DLD1 (cell line): ENCODE data around the gene NIT2.
"Not testable (repeated sequence)": the region's sequence is repeated elsewhere in the genome, so short reads cannot be mapped to it uniquely, and the experiment has no call there.

ENCODE experiments used
- in situ Hi-C: cut with HindIII; loops from 2 replicates; pipeline ENCODE4 v1.10.0; 2017; ENCODE audit warnings: low sequenced_read_pairs

Gene NIT2

DNA sequence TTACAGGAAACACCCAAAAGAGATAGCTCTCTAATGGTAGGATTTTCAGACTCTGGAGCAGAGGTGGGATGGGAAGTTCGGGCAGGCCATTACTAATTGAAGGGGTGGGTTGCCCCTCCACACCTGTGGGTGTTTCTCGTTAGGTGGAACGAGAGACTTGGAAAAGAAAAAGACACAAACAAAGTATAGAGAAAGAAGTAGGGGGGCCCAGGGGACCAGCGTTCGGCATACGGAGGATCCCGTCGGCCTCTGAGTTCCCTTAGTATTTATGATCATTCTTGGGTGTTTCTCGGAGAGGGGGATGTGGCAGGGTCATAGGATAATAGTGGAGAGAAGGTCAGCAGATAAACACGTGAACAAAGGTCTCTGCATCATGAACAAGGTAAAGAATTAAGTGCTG, 1.7 kb downstream of the NIT2 start:
- in situ Hi-C loops, result not testable (repeated sequence)

DNA sequence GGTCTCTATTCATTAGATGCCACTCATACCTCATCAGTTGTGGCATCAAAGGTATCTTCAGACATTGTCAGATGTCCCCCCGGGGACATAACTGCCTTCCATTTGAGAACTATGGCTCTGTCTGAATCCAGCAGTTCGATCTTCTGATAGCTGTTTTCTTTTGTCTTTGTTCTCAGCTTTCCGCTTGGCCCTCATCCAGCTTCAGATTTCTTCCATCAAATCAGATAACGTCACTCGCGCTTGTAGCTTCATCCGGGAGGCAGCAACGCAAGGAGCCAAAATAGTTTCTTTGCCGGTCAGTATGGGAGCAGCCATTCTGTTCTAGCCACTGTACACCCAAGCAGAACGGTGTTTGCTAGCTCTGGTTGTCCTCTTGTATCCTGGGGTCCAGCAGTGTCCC, 4.4 kb downstream of the NIT2 start:
- in situ Hi-C loops, result no loop called here

DNA sequence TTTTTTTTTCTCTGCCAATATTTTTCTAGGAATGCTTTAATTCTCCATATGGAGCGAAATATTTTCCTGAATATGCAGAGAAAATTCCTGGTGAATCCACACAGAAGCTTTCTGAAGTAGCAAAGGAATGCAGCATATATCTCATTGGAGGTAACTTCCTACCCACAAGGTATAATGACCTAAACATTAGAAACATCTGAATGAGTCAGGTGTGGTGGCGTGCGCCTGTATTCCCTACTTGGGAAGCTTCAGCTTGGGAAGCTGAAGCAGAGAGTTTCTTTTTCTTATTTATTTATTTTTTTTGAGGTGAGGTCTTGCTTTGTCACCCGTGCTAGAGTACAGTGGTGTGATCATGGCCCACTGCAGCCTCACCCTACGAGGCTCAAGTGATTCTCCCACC, 5.2 kb downstream of the NIT2 start:
- in situ Hi-C loops, result no loop called here

DNA sequence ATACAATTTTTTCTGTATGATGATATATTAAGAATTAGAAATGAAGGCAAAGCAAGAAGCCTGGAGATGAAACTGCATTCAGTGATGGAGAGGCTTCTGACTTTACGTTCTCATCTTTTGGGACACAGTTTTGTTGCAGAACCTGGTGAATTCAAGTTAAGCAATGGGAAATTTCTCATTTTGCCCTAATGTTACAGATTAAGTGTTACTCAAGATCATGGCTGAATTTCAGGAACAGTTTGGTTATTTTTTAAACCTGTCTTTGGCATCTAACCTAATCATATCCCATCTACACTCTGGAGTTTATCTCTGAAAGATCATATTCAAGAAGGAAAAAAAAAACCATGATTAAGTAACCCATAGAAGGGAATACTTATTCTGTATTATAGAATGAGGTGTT, 6.0 kb downstream of the NIT2 start:
- in situ Hi-C loops, result no loop called here

DNA sequence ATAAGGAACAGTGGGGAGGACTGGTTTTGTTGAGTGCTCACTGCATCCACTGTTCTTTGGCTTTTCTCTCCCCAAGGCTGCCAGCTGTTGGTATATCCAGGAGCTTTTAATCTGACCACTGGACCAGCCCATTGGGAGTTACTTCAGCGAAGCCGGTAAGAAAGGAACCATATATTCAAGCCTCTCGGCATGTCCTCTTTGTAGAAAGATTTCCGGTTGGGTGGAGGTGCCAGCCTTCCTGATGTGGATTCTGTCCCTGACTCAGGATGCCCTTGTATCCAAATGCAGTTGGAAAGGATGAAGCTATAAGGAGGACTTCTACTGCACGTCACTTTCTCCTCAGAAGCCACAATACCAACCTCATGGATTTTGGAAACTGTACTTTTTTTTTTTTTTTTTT, 14.2 kb downstream of the NIT2 start:
- in situ Hi-C loops, result no loop called here

DNA sequence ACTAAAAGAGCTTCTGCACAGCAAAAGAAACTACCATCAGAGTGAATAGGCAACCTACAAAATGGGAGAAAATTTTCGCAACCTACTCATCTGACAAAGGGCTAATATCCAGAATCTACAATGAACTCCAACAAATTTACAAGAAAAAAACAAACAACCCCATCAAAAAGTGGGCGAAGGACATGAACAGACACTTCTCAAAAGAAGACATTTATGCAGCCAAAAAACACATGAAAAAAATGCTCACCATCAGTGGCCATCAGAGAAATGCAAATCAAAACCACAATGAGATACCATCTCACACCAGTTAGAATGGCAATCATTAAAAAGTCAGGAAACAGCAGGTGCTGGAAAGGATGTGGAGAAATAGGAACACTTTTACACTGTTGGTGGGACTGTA, 17.2 kb downstream of the NIT2 start:
- in situ Hi-C loops, result not testable (repeated sequence)

DNA sequence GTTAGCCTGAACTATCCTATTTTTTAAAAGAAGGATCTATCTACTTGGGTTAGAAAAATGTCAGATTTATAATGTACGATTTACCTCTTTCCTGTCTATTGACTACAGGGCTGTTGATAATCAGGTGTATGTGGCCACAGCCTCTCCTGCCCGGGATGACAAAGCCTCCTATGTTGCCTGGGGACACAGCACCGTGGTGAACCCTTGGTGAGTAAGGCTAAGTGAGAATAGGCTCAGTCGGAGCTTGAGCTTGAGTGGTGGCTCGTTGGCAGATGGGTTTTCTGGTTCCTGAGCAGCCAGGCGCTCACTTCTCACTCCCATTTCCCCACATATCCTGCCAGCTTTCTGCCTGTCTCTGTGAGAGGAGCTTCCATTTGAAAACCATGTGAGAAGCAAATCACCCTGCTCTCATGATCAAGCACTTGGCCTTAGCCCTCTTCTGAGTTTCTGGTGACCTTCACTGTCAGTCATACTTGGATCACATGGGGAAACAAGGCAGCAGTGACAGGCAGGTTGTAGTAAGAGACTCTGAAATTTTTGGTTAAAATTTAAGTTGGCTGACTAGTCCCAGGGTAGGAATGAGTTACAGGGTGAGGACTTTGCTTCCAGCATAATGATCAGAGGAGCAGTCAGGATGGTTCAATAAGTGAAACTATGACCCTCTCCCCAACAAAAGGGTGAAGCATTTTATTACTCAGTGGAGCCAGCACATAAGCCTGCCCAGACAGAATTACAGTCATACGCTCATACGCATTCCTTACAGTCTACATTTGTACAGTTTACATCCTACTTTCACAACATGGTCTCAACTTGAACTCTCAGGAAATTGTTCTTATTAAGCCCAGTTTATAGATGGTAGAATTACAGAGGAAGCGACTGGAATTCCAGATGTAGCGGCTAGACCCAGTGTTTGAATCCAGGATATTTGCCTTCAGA, 18.0 kb downstream of the NIT2 start:
- in situ Hi-C loops, result no loop called here

DNA sequence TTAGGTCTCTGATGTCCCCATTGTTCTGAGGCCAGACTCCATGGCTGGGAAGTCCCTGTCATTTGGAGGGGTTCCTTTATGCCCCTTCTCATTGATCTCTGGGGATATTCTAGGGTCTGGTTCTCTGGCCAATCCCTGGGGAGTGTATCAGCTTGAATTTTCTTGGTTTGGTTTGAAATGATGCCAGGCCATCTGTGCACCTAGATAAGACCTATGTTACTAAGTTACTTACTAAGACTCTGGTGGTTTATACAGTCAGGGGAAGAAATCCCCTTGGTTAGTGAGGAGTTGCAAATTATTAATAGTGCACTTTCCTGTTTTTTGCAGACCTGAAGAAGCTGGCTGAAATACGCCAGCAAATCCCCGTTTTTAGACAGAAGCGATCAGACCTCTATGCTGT, 20.3 kb downstream of the NIT2 start:
- in situ Hi-C loops, result no loop called here

DNA sequence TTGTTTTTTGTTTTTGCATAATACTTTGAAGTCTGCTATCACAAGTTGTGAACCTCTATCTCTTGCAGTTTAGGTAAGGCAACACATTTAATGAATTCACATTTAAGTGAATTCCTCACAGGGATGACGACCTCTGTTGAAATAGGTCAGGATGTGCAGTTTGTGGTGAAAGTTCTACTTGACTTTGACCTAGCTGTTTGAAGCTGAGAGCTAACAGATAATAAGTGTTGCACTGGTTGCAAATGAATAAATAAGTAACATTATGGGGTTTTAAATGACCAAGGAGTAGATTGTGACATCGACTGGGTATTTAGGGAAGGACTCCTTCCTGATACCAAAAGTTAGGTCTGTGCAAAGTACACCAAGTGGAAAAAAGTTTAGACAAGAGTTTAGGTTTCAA, 23.9 kb downstream of the NIT2 start:
- in situ Hi-C loops, result no loop called here

DNA sequence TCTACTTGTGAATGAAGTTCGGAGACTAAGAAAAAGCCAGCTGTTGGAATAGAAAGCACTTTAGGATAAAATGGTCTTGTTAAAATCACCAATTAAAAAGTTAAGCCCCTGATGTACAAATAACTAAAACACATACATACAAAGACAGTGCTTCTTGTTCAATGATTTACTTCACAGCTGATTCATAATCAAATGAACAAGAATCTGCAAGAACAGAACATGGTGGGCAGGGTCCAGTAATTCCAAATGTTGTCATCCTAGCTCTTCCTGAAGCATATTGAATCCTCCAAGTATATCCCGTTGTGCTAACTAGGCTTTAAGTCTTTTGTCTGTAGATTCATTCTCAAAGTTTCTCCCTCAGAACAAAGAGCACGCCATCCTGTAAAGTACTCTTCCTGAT, 24.5 kb downstream of the NIT2 start:
- in situ Hi-C loops, result no loop called here

DNA sequence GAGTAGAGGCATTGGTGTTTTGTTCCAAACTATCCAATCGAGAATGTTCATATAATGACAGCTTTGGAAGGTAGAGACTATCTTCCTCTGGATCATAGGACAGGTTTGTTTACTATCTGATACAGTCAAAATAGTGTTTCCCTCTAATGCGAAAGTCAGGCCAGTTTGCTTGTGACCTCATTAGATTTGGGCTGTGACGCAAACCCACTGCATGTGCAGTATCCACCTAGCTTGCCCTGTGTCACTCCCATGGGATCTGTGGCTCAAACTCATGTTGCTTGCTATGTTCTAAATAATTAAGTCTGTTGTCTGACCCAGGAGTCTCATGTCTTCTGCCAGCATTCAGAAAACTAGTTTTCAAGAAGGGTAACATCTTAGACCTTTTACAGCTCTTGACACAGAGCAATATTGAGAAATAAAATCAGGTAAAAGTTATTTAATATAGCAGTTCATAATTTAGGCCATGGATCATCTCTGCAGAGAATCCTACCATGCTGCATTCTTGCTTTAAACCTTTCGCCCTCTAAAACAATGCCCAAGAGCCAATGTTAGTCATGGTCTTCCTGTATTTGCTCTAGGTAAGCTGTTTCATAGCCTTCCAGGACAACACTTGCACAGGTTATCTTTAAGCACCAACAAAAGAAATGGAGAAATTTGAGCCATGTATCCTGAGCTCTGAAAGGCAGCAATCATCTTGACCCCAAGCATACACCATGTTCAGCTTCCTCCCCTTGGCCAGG, 26.4 kb downstream of the NIT2 start:
- in situ Hi-C loops, result no loop called here

DNA sequence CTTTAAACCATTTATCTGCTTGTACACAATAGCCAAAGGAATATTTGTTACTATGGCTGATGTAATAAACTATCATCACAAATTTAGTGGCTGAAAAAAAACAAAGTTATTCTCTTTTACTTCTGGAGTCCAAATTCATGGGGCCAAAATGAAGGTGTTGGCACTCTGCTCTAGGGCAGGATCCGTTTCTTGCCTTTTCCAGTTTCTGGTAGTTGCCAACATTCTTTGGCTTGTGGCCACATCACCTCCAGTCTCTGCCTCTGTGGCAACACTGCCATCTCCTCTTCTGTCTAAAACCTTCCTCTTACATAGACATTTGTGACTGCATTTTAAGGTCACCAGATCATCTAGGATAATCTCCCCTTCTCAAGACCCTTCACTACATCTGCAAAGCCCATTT, 27.3 kb downstream of the NIT2 start:
- in situ Hi-C loops, result no loop called here

DNA sequence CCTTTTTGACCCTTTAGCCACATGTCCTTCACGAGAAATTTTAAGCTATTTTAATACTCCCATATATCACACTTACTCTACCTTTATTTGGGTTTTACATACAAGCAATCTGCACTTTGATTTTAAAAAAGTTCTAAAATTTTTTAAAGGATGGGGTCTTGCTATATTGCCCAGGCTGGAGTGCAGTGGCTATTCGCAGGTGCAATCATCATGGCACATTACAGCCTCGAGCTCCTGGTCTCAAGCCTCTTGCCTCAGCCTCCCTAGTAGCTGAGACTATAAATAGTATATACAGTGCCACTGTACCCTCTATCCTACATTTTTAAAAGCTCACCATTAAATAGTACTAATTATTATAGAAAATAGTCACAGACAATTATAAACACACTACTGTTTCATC, 29.9 kb downstream of the NIT2 start:
- in situ Hi-C loops, result no loop called here

DNA sequence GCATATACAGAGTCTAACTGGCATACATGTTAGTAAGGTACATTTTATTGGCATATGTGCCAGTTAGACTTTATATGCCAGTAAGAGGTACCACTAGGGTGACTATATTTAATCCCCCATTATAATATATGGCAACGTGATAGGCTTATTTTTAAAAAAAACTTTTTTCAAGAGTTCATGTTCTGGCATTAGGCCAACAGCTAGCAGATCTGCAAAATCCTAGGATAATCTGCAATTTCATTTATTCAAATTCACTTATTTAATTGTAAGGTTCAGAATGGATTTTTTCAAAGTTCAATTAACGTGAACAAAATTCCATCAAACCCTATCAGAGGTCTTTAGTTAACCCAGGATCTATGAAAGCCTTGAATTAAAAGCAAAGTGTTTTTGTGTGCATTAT, 31.9 kb downstream of the NIT2 start:
- in situ Hi-C loops, result no loop called here

DNA sequence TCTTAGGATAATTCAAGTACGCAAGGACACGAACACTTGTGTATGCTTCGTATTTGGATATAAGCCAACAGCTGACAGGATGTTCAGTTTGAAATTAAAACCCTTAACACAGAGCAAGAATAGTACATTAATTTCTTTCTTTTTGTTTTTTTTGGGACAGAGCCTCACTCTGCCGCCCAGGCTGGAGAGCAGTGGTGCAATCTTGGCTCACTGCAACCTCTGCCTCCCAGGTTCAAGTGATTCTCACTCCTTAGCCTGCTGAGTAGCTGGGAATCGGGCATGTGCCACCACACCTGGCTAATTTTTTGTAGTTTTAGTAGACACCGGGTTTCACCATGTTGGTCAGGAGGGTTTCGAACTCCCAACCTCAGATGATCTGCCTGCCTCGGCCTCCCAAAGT, 33.9 kb downstream of the NIT2 start:
- in situ Hi-C loops, result no loop called here

DNA sequence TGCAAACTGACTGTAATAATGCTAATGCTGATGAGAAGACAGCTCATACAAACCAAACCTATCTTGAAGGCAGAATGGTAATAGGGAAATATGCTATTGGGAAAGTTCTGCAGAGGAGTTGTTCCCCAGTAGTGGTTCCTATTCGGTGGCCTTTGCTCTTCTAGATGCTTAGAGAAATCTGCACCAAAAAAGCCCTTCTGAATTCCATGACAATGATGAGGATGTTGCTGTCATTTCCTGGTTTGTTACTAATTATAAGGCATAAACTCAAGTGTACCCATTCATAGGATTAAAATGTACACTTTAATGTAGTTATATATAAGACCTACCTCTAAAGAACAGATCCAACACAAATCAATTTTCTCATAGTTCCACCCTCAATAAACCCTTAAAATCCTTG, 36.2 kb downstream of the NIT2 start:
- in situ Hi-C loops, result no loop called here

DNA sequence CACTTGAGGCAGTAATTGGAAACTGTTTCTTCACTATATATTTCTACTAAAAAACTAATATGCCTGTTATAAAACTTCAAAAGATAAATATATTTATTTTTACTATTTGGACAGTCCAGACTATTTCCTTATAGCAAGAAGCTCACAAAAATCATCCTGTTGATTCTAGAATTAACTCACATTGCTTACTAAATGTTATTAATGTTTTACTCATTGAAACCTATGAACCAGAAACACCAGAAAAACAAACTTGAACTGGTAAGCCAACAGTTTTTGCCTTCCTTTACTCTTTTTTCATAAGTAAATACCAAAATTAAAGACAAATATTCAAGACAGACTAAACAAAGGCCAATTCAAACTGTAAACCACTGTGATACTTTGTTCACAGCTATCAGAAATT, 40.0 kb downstream of the NIT2 start:
- in situ Hi-C loops, result no loop called here

DNA sequence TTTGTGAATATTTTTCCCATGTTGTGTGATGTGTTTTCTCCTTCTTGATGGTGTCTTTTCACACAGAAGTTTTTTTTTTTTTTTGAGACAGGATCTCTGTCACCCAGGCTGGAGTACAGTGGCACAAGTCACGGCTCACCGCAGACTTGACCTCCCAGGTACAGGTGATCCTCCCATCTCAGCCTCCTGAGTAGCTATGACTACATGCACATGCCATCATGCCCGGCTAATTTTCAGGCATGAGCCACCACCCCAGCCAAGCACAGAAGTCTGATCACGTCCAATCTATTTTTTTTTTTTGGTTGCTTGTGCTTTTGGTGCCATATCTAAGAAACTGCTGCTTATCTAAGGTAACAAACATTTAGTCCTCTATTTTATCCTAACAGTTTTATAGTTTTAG, 41.7 kb downstream of the NIT2 start:
- in situ Hi-C loops, result no loop called here

DNA sequence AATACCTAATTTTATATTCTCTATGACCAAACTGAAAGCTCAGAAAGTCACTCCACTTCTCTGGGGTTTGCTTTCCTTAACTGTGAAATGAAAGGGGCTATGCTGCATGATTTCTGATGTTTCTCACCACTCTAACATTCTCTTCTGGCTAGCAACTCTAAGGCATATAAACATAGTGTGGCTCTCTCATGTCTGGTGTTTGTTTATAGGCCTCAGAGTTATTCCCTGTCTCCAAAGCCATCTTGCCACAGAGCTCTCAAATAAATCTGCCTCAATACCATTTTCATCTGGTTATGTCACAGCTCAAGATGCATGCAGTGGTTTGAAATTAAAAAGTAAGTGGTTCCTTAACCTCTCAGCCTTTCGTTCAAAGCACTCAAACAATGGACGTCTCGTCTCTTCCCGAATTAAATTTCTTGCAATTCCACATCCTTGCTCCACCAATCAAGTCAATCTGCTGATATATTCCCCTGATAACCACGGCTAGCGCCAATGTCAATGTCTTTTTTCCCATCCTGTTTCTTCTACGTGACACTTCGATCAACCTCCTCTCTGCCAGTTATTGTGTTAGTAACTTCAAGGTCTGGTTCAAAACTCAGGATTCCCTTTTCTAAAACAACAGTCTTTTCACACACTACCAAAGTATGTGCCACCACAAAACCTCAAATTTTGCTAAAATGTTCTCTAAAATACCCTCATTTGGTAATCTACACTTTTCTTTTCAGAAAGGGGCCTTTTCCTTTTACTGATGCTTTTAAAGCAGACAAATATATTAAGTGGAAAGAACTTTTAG, 50.4 kb downstream of the NIT2 start:
- in situ Hi-C loops, result no loop called here

DNA sequence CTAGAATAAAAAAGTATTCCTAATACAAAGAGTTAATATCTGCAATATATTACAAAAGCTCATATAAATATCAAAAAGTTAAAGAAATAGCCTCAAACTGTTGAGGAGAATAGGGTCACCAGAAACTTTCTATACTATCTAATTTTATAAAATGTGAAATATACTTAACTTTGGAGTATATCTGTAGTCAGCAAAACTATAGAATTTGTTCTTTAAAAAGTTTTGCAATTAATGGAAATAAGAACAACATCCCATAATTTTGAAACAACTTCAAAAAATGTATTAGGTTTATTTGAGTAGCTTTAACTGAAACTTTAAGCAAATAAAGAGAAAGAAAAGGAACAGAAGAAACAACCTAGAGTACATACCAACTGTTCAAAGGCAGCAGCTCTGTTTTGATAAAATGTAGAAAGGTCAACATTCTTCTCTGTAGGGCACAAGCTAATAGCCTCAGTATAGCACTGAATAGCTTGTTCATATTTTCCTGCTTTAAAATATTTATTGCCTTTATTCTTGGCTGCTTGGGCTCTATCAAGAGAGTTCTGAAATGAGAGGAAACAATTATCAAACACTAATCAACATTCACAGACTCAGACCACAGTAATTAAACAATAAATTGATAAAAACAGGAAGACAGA, 52.0 kb downstream of the NIT2 start:
- in situ Hi-C loops, result no loop called here

DNA sequence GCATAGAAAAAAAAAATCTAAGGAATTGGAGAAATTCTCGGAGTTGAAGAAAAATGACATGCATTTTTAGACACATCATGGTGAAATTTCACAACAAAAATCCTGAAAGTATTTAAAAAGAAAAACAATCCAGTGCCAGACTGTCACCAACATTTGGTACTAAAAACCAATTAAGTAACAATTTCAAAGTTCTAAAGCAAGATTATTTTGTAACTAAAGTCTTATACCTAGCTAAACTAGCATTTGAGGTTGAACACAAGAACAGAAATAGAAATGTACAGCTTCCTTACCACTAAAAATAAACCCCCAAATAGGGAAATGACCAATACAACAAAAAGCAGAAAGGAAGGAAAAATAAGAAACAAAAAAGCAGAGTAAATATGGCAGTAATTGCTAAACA, 54.5 kb downstream of the NIT2 start:
- in situ Hi-C loops, result no loop called here
